NCI-H748 (cell line): ENCODE results near the gene SH3RF3.

Experiments used
- DNase-seq: peaks from one replicate; lab custom pipeline; 2025; ENCODE audit not compliant: unreplicated experiment; lab: John Stamatoyannopoulos, UW

SH3RF3 gene

DNA sequence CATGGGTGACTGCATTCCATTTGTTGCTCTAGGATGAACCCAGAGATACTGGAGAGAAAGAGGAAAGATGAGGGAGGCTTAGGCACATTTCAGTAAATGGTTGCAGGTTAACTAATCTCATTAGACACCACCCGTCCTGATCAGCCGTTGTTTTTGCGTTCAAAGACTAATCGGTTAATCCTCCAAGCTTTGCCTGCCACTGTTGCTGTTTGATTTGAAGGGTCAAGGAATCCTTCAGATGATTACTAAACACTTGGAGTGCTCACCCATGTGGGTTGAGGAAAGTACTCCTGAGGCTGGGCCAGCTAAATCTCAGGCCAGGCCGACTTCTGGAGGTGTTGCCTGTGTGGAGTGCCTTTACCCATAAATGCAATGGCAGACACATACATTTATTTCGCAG lies 8.6 kb downstream of the SH3RF3 start:
- DNase-seq: no peak

DNA sequence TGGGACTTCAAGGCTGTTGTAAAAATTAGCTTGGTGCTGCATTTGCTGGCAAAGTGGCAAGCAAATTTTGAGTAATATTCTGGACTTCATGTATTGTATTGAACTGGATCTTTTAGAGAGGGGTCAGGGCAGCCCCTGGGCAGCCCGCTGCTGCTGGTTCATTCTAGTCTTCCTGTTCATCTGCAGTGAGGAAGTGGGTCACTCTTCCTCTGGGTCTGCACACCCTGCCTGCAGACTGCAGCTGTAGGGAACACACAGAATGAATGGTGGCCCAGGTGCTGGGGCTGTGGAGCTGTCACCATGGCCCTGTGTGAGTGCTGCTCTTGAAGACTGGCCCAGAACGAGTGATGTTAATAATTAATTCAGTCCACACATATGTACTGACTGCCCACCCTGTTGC lies 9.4 kb downstream of the SH3RF3 start:
- no peak for DNase-seq

DNA sequence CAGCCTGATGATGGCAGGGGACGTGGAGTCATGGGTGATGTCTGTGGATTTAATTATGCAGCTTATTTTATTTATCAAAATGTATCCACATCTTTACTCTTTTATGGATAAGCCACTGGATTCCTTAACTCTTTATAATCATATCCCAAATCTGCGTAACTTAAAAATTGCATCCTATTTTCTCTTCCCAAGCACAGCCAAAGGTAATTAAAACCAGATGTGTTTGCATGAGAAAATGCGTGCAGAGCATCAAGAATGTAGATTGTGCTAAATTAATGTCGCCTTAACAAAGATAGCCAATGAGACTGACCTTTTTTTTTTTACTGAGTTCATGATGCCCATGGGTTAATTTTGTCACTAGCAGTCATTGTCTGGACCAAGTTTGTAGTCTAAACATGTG lies 10.0 kb downstream of the SH3RF3 start:
- DNase-seq: no peak

DNA sequence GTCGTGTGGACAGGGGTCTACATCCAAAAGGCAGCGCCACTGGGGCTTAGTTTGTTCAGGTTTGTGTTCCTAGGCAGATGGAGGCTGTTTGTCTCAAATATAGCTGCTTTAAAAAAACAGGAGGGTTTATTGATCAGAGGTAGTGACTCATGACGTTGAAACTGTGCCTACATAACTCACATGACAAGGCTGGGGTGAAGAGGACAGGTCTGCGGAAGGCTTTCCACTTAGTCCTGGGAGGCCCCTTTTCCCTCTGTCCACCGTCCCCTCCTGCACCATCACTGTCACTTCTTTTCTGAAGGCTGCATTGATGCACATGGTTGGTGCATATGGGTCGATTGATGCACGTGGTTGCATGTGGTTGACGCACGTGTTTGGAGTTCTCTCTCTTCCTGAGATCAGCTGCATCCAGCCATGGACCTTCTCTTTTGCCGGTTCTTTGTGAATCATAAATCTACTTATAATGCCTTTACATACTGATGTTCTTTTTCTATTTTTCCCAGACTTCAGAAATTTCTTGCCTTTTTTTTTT lies 10.9 kb downstream of the SH3RF3 start:
- no peak for DNase-seq

DNA sequence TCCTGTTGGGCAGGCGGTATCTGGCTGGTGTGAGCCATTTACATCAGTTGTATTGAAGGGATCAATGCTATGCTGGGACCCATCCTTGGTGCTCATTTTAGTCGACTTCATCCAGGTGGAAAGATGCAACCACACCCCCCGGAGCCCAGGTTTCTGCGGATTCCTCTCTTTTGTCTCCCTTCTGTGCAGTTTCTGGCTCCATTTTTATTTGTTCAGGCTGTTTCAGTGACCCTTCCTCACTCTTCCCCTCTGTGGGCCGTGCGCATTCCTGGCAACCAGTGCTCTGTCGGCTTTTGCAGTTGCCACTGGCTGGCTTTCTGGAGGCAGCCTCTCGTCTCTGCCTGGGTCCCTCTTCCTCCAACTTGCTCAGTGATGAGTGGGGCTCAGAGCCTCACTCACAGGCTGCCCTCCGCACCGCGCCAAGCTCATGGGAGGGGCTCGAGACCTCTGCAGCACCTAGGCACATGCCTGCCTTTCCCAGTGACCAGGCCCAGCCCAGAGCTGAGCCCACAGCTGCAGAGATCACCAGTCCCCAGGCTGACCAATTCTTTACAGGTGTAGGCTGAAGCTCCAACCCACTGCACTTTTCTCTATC lies 12.1 kb downstream of the SH3RF3 start:
- DNase-seq: no peak

DNA sequence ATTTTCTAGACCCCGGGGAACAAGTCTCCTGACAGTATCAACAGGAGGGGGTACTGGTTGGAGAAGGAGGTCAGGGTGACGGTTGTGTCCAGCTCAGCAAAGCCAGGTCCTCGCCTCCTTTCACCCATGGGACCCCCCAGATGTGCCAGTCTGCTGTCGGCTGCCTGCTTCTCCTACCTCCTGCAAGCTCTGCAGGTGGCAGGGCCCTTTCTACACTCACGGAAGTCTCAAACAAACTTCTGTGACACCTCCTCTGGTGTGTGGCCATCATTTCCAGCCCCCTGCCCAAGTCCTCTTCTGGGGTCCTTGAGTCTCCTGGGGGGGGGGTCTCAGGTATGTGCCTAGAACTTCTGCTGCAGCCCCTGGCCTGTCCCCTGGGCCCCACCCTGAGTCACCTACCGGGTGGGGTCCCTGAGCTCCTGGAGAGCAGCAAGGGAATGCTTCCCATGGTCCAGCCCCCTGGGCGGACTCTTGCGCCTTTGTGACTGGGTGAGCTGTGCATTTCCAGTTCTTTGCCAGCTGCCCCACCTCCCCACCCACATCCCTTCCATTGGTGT lies 12.8 kb downstream of the SH3RF3 start:
- DNase-seq: no peak

DNA sequence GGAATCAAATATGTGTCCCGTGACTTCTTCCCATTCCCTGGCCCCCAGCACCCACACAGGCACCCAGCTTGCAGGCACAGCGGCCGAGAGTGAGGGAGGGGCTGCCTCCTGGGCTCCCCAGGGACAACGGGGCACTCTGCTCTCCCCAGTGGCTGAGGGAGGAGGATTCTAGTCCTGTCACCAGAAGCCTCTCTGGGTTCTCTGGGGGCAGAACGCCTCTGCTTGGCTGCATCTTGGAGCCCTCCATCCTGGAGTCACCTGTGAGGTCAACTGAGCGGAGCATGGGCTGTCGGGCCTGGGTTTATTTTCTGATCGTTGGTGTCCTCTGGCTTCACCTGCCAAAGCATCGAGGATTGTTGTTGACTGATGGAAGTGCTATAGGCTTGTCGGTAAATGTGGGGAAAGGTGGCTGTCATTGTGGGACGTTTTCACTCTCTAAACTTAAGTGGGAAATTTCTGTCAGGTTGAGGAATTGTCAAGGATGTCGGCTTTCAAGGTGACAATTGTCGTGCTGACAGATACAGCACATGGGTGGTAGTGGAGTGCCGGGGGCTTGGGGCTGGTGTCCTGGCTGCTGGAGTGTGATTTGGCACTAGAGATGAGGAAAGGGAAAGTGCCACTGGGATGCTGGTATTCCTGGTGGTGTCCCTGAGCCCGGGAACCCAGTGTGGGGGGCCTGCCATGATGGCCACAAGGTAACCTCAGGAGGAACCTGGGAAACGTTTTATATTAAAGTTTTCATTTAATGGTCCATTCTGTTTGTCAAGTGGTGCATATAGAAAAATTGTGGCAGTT lies 13.6 kb downstream of the SH3RF3 start:
- DNase-seq: no peak

DNA sequence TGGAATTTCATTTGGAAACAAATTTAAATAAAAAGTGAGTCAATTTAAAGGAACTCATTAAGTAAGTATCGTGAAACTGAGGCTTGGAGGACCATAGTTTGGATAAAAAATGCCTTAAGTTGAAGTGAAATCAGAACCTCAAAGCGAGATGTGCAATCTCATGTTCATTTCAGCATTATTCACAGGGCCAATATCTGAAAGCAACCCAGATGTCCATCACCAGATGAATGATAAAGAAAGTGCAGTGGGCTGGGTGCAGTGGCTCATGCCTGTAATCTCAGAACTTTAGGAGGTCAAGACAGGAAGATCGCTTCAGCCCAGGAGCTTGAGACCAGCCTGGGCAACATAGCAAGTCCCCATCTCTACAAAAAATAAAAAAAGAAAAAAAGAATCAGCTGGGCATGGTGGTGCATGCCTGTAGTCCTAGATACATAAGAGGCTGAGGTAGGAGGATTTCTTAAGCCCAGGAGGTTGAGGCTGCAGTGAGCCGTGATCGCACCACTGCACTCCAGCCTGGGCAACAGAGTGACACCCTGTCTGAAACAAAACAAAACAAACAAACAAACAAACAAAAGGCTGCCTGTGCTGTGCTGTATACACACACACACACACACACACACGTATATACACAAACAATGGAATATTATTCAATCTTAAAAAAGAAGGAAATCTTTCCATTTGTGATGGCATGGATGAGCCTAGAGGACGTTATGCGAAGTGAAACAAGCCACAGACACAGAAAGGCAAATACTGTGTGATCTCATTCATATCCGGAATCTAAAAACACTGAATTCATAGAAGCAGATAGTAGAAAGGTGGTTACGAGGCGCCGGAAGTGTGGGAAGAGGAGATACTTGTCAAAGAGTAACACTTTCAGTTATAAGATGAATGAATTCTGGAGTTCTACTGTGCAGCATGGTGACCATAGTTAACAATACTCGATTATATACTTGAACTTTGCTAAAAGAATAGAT lies 14.5 kb downstream of the SH3RF3 start:
- no peak for DNase-seq

DNA sequence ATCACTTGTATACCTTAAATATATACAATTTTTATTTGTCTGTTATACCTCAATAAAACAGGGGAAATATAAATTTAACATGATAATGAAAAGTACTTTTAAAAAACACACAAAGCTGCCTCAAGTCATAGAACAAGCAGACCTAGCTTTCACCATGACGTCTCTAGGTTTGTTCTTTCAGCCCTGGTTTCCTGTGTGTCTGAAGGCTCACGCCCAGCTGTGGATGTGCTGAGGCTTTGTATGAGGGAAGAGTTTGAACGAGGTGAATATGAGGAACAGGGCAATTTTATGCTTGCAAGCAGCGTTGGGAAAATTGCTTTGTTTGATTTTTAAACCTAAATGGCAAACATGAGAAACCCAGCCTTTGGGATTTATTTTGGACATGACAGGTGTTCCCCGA lies 15.3 kb downstream of the SH3RF3 start:
- DNase-seq: peak; percentile 14

DNA sequence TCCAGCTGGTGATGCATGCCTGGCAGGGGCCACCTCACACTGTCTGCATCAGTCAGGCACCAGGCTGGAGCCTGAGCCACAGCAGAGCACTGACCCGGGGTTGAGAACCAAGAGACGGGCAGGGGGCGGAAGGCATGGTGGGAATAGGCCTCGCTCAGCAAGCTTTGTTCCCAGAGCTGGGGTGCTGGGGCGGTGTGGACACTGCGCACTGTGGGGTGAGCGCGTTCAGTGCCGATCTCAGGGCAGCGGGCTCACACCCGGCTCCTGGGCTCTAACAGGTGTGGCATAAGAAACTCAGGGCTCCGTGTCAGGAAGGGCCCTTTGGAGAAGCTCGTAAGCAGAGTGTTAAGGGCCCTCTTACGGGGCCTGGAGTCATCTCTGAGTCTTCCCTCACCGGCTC lies 15.7 kb downstream of the SH3RF3 start:
- no peak for DNase-seq

DNA sequence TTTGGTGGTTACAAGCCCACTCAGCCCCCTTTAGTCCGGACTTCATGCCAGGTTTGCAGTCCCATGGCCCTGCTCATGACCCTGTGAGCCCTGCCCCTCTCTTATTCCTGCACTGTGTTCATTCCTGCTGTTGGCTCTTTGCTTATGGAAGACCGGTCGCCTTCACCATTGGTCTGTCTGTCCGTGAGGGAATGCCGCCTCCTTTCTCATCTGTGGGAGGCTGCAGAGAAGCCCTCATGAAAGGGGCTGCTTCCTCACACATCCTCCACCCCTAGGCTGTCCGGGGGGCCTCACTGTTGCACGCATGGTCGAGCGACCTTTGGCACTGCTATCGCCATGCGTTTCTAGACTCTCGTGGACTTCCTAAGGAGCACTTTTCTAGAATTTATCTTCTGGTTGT lies 16.3 kb downstream of the SH3RF3 start:
- DNase-seq: no peak

DNA sequence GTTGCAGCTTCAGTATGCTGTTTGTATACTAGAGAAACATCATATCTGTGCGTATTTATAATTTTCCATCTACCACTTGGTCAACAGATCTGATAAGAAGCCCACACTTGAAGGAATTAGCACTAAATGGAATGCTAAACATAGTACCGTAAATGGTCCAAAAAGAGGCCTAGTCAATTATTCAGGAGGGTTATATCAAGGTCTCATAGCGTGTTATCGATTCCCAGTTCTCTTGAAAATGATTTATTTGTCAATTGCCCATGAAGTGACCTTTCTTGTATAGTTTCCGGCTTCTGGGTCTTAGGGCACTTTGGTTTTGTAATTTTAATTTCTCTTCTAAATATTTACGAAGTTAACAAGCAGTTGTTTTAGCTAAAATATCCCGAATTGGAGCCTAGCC lies 18.4 kb downstream of the SH3RF3 start:
- no peak for DNase-seq

DNA sequence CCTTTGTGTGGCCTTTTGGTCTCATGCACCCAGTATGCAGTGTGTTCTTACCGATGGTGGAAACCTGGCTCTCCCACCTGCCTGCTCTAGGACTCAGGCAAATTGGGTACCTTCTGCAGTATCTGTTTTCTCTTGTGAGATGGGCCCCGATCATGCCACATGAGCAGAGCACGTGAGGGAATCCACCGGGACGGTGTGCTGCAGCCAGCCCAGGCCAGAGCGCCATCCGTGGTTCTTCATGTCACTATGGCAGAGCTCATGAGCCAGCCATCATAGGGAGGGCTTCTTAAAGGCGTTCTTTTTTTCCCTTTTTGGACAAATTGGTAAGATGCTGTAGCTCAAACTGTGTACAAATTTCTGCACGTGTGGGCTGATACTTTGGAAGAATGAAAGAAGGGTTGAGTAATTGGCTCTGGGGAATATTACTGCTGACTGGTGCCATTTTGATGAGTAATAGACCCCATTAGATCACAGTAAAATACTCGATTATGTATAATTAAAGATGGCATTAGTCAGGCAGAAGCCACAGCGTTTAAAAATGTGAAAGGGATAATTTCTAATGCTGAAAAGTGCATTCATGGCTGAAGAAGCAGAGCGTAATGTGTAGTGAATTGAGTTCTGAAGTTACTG lies 19.2 kb downstream of the SH3RF3 start:
- DNase-seq: no peak

DNA sequence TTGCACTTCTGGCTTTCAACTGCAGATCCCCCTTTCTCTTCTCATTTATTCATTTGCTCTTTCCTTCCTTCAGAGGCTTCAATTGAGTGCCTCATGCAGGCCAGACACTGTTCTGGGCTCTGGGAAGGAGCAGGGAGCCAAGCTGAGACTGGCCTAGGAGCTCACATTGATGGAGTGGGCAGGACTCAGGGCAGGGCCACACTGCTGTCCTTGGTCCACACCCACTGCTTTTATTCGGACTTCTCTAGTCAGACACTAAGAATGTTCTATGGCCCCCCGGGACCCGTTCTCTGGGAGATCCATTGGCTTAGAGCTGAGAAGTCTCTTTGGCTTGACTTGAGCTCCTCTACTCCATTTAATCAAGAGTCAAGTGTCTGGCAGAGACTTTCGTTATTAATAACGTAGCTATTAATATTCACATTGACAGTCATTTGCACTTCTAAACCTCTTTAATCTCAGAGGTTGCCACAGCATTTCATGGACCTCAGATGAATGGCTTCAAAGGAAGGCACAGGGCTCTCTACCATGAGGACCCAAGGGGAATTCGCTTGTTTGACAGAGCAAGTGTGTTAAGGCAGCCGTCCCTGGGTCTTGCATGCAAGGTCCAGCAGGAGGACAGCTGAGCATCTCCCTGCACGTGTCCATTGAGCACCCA lies 20.1 kb downstream of the SH3RF3 start:
- no peak for DNase-seq

DNA sequence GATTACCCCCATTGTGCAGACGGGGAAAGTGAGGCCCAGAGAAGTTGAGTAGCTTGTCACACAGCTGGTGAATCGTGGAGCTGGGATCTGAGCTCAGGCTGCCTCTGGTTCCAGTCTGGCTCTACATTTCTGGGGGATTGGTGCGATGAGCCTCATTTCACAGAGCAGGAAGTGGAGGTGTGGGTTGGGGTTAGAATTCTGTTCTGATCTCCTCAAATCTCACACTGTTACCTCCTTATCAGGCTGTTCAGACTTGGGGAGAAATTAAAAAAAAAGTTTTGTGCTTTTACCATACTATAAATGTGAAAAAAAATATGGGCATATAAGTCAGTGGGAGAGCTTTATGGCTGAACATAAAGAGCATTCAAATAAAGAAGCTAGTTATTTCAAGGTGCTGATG lies 21.6 kb downstream of the SH3RF3 start:
- no peak for DNase-seq

DNA sequence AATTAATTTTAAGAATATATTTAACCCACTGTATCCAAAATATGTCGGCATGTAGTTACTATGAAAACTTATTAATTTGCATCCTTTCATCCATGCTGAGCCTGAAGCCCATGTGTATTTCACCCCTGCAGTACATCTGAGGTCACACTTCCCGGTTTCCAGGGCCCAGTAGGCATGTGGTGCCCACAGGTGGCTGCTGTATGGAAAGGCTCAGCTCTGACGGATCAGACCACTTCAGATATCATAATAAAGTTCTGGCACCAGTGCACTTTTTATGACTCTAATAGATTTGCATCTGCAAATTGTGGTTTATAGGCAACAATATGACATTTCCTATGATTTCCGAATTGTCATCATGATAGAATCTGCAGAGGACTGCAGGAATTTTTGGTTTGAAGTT lies 22.5 kb downstream of the SH3RF3 start:
- no peak for DNase-seq

DNA sequence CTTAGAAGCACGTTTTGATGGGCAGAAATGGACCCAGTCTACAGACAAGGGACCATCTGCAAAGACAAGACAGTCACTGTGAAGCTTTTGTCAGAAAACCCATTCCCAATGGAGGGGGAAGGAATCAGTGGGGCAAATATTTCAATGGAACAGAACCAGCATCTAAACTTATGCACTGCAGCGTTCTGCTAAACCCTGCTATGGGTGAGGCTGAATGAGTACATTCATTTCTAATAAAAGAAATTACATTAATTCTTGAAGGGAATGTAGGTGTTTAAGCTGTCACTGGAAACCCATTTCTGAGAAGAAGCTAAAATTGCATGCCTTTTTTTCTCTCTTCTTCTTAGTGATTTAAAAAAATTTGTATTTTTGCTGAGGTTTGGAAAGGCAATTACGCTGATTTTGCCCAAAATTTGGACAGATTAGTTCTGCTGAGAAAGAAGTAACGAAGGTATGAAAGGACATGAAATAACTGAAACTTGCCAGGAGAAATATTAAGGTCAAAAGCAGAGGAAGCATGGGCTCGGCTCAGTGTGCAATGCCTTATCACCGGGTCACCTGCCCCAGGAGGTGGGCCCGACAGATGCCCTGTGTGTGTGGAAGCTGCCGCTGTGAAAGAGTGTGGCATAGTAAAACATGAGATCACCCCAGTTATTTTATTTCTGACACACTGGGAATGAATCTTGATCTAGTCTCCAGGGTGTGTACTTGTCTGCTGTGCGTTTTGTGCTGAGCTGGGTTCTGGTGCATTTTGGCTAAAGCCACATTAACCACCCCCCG lies 24.2 kb downstream of the SH3RF3 start:
- DNase-seq: no peak

DNA sequence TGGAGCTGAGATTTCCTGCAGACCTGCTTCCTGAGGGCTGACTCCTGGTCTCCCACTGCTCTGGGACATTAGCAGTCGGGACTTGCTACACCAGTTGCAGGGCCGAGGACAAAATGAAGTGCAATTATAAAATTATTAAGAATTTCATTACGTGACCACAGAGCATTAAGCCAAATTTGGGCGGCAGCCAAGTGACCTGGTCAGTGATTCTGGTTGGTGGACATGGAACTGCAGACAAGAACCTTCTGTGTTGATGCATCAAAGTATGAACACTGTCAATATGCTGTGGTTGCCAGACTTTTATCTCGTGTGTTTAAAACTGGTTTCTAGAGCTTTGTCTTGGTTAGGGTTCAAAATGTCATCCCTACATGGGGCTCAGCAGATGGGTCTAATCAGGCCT lies 24.8 kb downstream of the SH3RF3 start:
- DNase-seq: no peak

DNA sequence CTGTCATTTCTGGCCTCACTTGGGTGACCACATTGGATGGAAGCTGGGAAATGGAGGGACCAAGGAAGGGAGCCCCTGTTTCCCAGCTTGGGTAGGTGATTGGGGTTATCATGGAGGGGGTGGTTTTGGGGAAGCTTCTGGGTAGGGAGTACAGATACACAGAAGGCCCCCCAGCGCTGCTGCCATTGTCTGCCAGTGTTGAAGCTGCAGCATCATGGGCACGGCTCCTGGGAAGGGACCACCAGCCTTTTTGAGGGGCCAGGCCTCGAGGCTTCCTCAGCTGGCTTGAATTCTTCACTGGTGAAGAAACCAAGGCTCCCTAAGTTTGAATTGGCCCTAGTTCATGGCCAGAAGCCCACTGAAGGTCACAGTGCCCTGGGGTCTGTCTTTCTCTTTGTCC lies 25.2 kb downstream of the SH3RF3 start:
- DNase-seq: no peak
